ENCODE measurements around the gene DDRGK1. TPM values are rescaled to one million over a fixed set of nuclear protein-coding genes. Genes with fewer than 3 reads are reported as not detected.

DDRGK1 gene
- total and polyA plus RNA-seq, 7 donors: 16.8 to 86.1 (median 70.6) TPM

DNA sequence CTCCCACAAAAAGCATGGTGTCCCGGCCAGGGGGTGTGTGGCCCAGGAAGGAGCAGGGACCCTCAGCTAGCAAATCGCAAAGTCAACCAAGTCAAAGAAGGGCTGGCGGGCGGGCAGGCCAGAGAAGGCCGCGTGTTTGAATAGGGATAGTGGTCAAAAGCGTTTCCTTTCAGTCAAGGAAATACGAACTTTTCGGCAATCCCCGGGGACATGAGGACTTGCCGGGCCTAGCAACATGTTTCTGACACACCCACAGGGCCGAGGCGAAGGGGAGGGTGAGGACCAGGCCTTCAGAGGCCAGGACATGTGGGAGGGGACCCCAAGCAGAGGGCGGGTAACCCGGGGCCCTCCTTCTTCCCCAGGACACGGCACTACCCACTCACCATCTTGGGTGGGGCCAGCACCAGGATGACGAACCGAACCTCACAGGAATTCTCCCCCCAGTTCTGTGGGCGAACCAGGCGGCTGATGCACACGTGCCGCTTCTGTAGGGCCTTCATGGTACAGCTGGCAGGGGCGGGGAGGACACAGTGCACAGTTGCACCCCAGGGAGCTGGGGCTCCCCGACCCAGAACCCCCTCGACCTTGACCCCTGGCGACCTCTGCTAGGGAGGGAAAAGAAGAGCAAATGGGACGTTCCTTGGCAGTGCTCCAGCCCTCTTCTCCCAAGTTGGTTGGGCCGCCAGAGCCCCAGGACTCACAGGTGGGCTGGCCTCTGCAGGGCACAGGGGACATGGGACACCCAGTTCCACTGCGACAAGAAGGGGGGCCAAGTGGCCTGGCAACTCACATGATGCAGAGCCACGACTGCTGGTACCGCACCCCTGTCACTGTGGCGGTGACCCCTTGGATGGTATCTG lies 28.9 kb upstream of the DDRGK1 start:
- intact Hi-C loops (cut with DNase I): no loop called here
- peaks cover 0 to 6% (median 6%) of the 10 kb centered on the region in 4 donors for H3K4me1 ChIP-seq
- no peak overlapping the region for H3K4me3 ChIP-seq
- no peak overlapping the region for H3K27ac ChIP-seq
- 84 to 90% methylated on average over 32 of the region's 32 CpGs for WGBS, 2 donors
- no peak for DNase-seq
- no peaks in the 10 kb centered on the region for H3K9me3 ChIP-seq
- no peaks in the 10 kb centered on the region for H3K36me3 ChIP-seq
- TF ChIP-seq EP300 (IDR thresholded peaks at IDR 0.05) (no peak), POLR2A (IDR thresholded peaks at IDR 0.05) (no peak), POLR2AphosphoS5 (IDR thresholded peaks at IDR 0.05) (no peak)
- TF ChIP-seq, protein P1, sequence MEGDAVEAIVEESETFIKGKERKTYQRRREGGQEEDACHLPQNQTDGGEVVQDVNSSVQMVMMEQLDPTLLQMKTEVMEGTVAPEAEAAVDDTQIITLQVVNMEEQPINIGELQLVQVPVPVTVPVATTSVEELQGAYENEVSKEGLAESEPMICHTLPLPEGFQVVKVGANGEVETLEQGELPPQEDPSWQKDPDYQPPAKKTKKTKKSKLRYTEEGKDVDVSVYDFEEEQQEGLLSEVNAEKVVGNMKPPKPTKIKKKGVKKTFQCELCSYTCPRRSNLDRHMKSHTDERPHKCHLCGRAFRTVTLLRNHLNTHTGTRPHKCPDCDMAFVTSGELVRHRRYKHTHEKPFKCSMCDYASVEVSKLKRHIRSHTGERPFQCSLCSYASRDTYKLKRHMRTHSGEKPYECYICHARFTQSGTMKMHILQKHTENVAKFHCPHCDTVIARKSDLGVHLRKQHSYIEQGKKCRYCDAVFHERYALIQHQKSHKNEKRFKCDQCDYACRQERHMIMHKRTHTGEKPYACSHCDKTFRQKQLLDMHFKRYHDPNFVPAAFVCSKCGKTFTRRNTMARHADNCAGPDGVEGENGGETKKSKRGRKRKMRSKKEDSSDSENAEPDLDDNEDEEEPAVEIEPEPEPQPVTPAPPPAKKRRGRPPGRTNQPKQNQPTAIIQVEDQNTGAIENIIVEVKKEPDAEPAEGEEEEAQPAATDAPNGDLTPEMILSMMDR (IDR thresholded peaks at IDR 0.05): no peak
- H3K27me3 ChIP-seq: peaks cover 15 to 32% (median 30%) of the 10 kb centered on the region in 3 donors

DNA sequence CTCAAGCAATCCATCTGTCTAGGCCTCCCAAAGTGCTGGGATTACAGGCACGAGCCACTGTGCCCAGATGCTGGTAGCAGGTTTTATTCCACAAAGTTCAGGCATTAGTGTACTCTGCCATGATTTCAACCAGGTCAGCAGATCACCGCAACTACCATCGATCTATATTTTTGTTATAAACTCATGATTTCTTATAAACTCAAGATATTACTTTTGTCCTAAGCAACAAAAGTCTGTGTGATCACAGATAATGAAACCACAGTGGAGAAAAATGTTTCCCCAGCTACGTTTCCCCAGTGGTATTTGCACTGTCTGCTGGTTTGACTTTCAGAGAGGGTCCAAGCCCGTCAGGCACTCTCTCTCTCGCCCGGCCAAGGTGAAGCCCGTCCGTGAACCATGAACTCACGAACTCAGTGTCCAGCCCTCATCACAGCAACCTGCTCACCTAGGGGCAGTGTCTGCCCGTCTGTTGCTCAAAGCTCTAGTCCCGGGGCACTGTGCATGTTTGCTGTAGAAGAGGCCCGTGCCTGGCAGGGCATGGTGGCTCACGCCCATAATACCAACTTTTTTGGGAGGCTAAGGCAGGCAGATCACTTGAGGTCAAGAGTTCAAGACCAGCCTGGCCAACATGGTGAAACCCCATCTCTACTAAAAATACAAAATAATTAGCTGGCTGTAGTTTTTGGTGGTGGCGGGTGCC lies 27.6 kb upstream of the DDRGK1 start:
- TF ChIP-seq POLR2A (IDR thresholded peaks at IDR 0.05) (no peak), POLR2AphosphoS5 (IDR thresholded peaks at IDR 0.05) (no peak), EP300 (IDR thresholded peaks at IDR 0.05) (no peak)
- TF ChIP-seq, protein P1 (IDR thresholded peaks at IDR 0.05): no peak
- Histone ChIP-seq H3K9me3 (no peaks in the 10 kb centered on the region), H3K4me3 (no peak overlapping the region), H3K4me1 (no peaks in the 10 kb centered on the region), H3K36me3 (peaks cover 0 to under 1% (median 0%) of the 10 kb centered on the region in 4 donors), H3K27ac (no peak overlapping the region), H3K27me3 (peaks cover 1 to 19% (median 17%) of the 10 kb centered on the region in 3 donors)
- no peak for DNase-seq
- 86 to 91% methylated on average over 15 of the region's 15 CpGs for WGBS, 2 donors
- intact Hi-C loops (cut with DNase I): no loop called here

DNA sequence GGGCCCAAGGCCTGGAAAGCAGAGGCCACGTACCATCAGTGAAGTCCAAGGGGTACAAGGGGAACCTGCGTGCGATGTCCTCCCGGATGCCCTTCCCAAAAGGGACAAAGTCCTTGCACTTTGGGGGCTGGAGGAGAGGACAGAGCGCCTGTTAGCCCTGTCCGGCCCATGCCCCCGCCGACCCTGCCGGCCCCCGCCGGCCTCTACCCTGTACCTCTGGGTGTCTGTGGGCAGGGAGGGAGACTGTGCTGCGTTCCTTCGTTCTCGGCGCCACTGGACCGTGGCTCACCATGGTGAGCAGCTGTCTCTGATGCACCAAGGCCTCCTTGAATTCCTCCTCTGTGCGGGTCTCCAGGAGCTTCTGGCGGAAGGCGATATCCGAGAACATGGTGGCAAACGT lies 26.6 kb upstream of the DDRGK1 start:
- no peak overlapping the region for H3K4me3 ChIP-seq
- H3K36me3 ChIP-seq: peaks cover 0 to 4% (median 0%) of the 10 kb centered on the region in 4 donors
- peaks cover 0 to 9% (median 9%) of the 10 kb centered on the region in 3 donors for H3K27me3 ChIP-seq
- no peak overlapping the region for H3K27ac ChIP-seq
- H3K4me1 ChIP-seq: no peaks in the 10 kb centered on the region
- no peak for DNase-seq
- TF ChIP-seq POLR2AphosphoS5 (IDR thresholded peaks at IDR 0.05) (no peak), EP300 (IDR thresholded peaks at IDR 0.05) (no peak), POLR2A (IDR thresholded peaks at IDR 0.05) (no peak)
- TF ChIP-seq, protein P1 (IDR thresholded peaks at IDR 0.05): no peak
- intact Hi-C loops (cut with DNase I): no loop called here
- H3K9me3 ChIP-seq: no peaks in the 10 kb centered on the region
- 93 to 95% methylated on average over 21 of the region's 21 CpGs for WGBS, 2 donors

DNA sequence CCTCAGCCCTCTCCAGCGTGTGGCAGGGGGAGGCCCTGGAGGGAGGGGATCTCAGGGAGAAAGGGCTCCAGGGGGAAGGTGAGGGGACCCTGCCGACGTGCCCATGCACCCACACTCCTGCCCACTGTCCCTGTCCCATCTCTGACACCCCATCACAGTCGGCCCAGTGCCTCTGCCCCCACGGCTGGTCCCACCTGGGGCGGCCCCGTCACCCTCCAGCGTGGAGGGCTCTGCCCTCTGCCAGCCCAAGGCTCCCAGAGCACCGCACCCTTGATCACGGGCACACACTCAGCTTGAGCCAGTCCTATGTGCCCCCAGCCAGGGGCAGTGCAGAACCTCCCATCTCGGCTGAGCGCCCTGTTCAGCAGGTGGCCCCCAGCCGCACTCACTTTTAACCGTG lies 25.3 kb upstream of the DDRGK1 start:
- H3K4me3 ChIP-seq: no peak overlapping the region
- no peak overlapping the region for H3K27ac ChIP-seq
- H3K36me3 ChIP-seq: peaks cover 0 to 7% (median 0%) of the 10 kb centered on the region in 4 donors
- no peaks in the 10 kb centered on the region for H3K27me3 ChIP-seq
- H3K4me1 ChIP-seq: no peaks in the 10 kb centered on the region
- TF ChIP-seq POLR2A (IDR thresholded peaks at IDR 0.05) (no peak), POLR2AphosphoS5 (IDR thresholded peaks at IDR 0.05) (no peak), EP300 (IDR thresholded peaks at IDR 0.05) (no peak)
- TF ChIP-seq, protein P1 (IDR thresholded peaks at IDR 0.05): no peak
- intact Hi-C loops (cut with DNase I): no loop called here
- H3K9me3 ChIP-seq: no peaks in the 10 kb centered on the region
- no peak for DNase-seq
- 85 to 93% methylated on average over 14 of the region's 14 CpGs for WGBS, 2 donors
